ENCODE data around the gene MT1H. TPM values are rescaled to one million over a fixed set of nuclear protein-coding genes. Genes with fewer than 3 reads are reported as not detected.
"Not testable (repeated sequence)": the region's sequence is repeated elsewhere in the genome, so short reads cannot be mapped to it uniquely, and the experiment has no call there.

MT1H gene
- total RNA-seq, 2 donors from 2014 or later: not detected

- H3K4me1 Mint-ChIP-seq: no peaks in the 10 kb centered on the region
- no peak for ATAC-seq (replicated peaks)
- H3K36me3 Mint-ChIP-seq (ENCODE audit: low read depth): no peaks in the 10 kb centered on the region
- no peaks in the 10 kb centered on the region for H3K27me3 Mint-ChIP-seq
- H3K4me3 Mint-ChIP-seq: no peak overlapping the region
- no peak overlapping the region for H3K27ac Mint-ChIP-seq
- no peaks in the 10 kb centered on the region for H3K9me3 Mint-ChIP-seq
These were observed 33.2 kb downstream of the MT1H start for GRCh38 chr16:56702836-56703235.

- Mint-ChIP-seq H3K4me3 (peak overlapping the region; percentile 39), H3K36me3 (ENCODE audit: low read depth) (no peaks in the 10 kb centered on the region), H3K4me1 (peaks cover 7% of the 10 kb centered on the region), H3K27ac (peak overlapping the region; percentile 70), H3K27me3 (no peaks in the 10 kb centered on the region), H3K9me3 (no peaks in the 10 kb centered on the region)
- ATAC-seq (replicated peaks): peak; percentile 26
These were observed 39.2 kb downstream of the MT1H start for GRCh38 chr16:56708525-56709442.

- peak overlapping the region; percentile 39 for H3K4me3 Mint-ChIP-seq
- peaks cover 7% of the 10 kb centered on the region for H3K4me1 Mint-ChIP-seq
- no peak for ATAC-seq (replicated peaks)
- no peaks in the 10 kb centered on the region for H3K9me3 Mint-ChIP-seq
- H3K27me3 Mint-ChIP-seq: no peaks in the 10 kb centered on the region
- H3K36me3 Mint-ChIP-seq (ENCODE audit: low read depth): no peaks in the 10 kb centered on the region
- peak overlapping the region; percentile 70 for H3K27ac Mint-ChIP-seq
These were observed 39.9 kb downstream of the MT1H start for GRCh38 chr16:56709443-56710040.

GRCh38 chr16:56710181-56710737, 40.6 kb downstream of the MT1H start:
- Mint-ChIP-seq H3K27ac (no peak overlapping the region), H3K36me3 (ENCODE audit: low read depth) (no peaks in the 10 kb centered on the region), H3K27me3 (no peaks in the 10 kb centered on the region), H3K4me3 (no peak overlapping the region), H3K4me1 (peaks cover 7% of the 10 kb centered on the region), H3K9me3 (no peaks in the 10 kb centered on the region)
- no peak for ATAC-seq (replicated peaks)

- peaks cover 7% of the 10 kb centered on the region for H3K4me1 Mint-ChIP-seq
- H3K4me3 Mint-ChIP-seq: no peak overlapping the region
- H3K9me3 Mint-ChIP-seq: no peaks in the 10 kb centered on the region
- no peak for ATAC-seq (replicated peaks)
- H3K27ac Mint-ChIP-seq: no peak overlapping the region
- no peaks in the 10 kb centered on the region for H3K36me3 Mint-ChIP-seq (ENCODE audit: low read depth)
- no peaks in the 10 kb centered on the region for H3K27me3 Mint-ChIP-seq
These were observed 42.2 kb downstream of the MT1H start for GRCh38 chr16:56711862-56712261.

- peaks cover 5% of the 10 kb centered on the region for H3K4me1 Mint-ChIP-seq
- no peaks in the 10 kb centered on the region for H3K9me3 Mint-ChIP-seq
- H3K27ac Mint-ChIP-seq: no peak overlapping the region
- H3K4me3 Mint-ChIP-seq: no peak overlapping the region
- ATAC-seq (replicated peaks): no peak
- H3K36me3 Mint-ChIP-seq (ENCODE audit: low read depth): no peaks in the 10 kb centered on the region
- no peaks in the 10 kb centered on the region for H3K27me3 Mint-ChIP-seq
These were observed 44.2 kb downstream of the MT1H start for GRCh38 chr16:56713794-56714193.

- Mint-ChIP-seq H3K4me3 (no peak overlapping the region), H3K9me3 (no peaks in the 10 kb centered on the region), H3K36me3 (ENCODE audit: low read depth) (no peaks in the 10 kb centered on the region), H3K4me1 (no peaks in the 10 kb centered on the region), H3K27me3 (no peaks in the 10 kb centered on the region), H3K27ac (no peak overlapping the region)
- no peak for ATAC-seq (replicated peaks)
These were observed 45.5 kb downstream of the MT1H start for GRCh38 chr16:56715126-56715525.

GRCh38 chr16:56716761-56717160, 47.1 kb downstream of the MT1H start:
- no peak overlapping the region for H3K27ac Mint-ChIP-seq
- no peak for ATAC-seq (replicated peaks)
- H3K36me3 Mint-ChIP-seq (ENCODE audit: low read depth): no peaks in the 10 kb centered on the region
- H3K27me3 Mint-ChIP-seq: peaks cover 4% of the 10 kb centered on the region
- H3K9me3 Mint-ChIP-seq: no peaks in the 10 kb centered on the region
- H3K4me1 Mint-ChIP-seq: no peaks in the 10 kb centered on the region
- no peak overlapping the region for H3K4me3 Mint-ChIP-seq

GRCh38 chr16:56717532-56717931, 47.9 kb downstream of the MT1H start:
- H3K36me3 Mint-ChIP-seq (ENCODE audit: low read depth); H3K4me1 Mint-ChIP-seq; H3K27ac Mint-ChIP-seq; H3K27me3 Mint-ChIP-seq; ATAC-seq (replicated peaks); H3K9me3 Mint-ChIP-seq; H3K4me3 Mint-ChIP-seq: not testable (repeated sequence)

Other genes with a start within 250 kb of the MT1H start
- gene AMFR, start 244.3 kb upstream of the MT1H start, total RNA-seq: 10 to 100 TPM; 37.5 to 39.7 TPM
- 100 to 1,000 TPM; 262 to 288 TPM for gene NUDT21, start 218.5 kb upstream of the MT1H start, total RNA-seq
- 10 to 100 TPM; 28.8 to 59.9 TPM for gene OGFOD1, start 218.3 kb upstream of the MT1H start, total RNA-seq
- 10 to 100 TPM; 18.8 to 23.2 TPM for gene BBS2, start 149.8 kb upstream of the MT1H start, total RNA-seq
- gene MT4, start 104.7 kb upstream of the MT1H start, total RNA-seq: not detected
- 10 to 100 TPM in 1 of 2 donors, 1 to 10 TPM in 1; 3.0 to 73.8 TPM for gene MT3, start 80.3 kb upstream of the MT1H start, total RNA-seq
- gene MT2A, start 61.2 kb upstream of the MT1H start, total RNA-seq: 100 to 1,000 TPM in 1 of 2 donors, 10 to 100 TPM in 1; 25.6 to 114 TPM
- under 1 TPM in 1 of 2 donors, not detected in 1; 0.53 TPM for gene MT1E, start 44.0 kb upstream of the MT1H start, total RNA-seq
- not detected for gene MT1M, start 37.2 kb upstream of the MT1H start, total RNA-seq
- gene MT1A, start 31.1 kb upstream of the MT1H start, total RNA-seq: 1 to 10 TPM; 1.5 to 6.5 TPM
- gene MT1B, start 17.9 kb upstream of the MT1H start, total RNA-seq: not detected
- gene MT1F, start 11.9 kb upstream of the MT1H start, total RNA-seq: 1 to 10 TPM; 3.1 to 5.7 TPM
- not detected for gene MT1G, start 1.7 kb upstream of the MT1H start, total RNA-seq
- 1 to 10 TPM; 6.1 to 7.6 TPM for gene MT1X, start 12.7 kb downstream of the MT1H start, total RNA-seq
- 100 to 1,000 TPM in 1 of 2 donors, 10 to 100 TPM in 1; 51.5 to 112 TPM for gene NUP93, start 60.3 kb downstream of the MT1H start, total RNA-seq
- not detected for gene SLC12A3, start 195.4 kb downstream of the MT1H start, total RNA-seq